ENCODE results near the gene ASGR2. TPM values are rescaled to one million over a fixed set of nuclear protein-coding genes. Genes with fewer than 3 reads are reported as not detected.

ASGR2 gene
- total and polyA plus RNA-seq, 2 of the 13 experiments (the other 11 are each of a cell fraction or from before 2014, with no cell fraction given), result 320 to 754 TPM

DNA sequence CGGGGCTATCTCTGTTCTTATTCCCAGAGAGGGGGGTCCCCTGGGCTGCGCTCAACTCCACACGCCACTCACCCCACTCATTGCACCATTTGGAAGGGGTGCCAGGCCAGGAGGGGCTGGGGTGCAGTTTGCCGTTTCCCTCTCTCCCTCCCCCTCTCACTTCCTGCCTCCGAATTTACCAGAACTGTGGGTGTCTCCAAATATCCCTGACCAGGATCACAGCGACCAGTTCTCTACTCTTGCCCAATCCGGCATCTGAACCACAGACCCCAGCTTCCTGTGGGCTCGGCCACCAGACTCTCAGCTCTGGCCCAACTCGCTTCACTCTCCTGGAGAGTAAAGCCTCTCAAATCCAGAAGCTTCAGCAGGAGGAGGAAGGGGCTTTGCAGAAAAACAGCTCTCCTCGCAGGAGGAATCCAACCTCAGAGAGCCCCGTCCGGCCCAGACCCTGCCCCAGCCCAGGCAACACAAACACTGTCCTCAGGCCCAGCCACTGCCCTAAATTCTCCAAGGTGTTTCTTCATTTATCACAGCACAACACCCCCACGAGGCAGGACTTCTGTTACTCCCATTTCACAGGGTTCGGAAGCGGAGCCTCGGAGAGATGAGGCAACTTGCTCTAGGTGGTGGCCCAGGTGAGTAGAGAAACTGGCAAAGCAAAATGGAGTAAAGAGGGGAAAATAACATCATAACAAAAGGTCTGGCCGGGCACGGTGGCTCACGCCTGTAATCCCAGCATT is 423 bp upstream of the ASGR2 start (continued):
- TF ChIP-seq, protein P1, sequence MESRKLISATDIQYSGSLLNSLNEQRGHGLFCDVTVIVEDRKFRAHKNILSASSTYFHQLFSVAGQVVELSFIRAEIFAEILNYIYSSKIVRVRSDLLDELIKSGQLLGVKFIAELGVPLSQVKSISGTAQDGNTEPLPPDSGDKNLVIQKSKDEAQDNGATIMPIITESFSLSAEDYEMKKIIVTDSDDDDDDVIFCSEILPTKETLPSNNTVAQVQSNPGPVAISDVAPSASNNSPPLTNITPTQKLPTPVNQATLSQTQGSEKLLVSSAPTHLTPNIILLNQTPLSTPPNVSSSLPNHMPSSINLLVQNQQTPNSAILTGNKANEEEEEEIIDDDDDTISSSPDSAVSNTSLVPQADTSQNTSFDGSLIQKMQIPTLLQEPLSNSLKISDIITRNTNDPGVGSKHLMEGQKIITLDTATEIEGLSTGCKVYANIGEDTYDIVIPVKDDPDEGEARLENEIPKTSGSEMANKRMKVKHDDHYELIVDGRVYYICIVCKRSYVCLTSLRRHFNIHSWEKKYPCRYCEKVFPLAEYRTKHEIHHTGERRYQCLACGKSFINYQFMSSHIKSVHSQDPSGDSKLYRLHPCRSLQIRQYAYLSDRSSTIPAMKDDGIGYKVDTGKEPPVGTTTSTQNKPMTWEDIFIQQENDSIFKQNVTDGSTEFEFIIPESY (CRISPR knock-in tag; IDR thresholded peaks at IDR 0.05), result no peak
- TF ChIP-seq PRPF4 (IDR thresholded peaks at IDR 0.05; ENCODE audit: low read depth, low read length, poor library complexity, severe bottlenecking) (no peak), AGO1 (IDR thresholded peaks at IDR 0.05; ENCODE audit: low read depth, low read length, poor library complexity, severe bottlenecking) (no peak), ZNF781 (CRISPR knock-in tag; IDR thresholded peaks at IDR 0.05; ENCODE audit: borderline replicate concordance, not compliant biosample characterization) (no peak), ZMAT3 (CRISPR knock-in tag; conservative IDR thresholded peaks at IDR 0.05) (no peak), RBM22 (optimal IDR thresholded peaks at IDR 0.05; ENCODE audit: low read length) (no peak), ZNF891 (CRISPR knock-in tag; IDR thresholded peaks at IDR 0.05) (peak; percentile 34; the same call in 1 of the 2 replicates), KDM4B (CRISPR knock-in tag; IDR thresholded peaks at IDR 0.05) (no peak), RARG (CRISPR knock-in tag; IDR thresholded peaks at IDR 0.05; ENCODE audit: low read depth) (no peak), ZNF501 (CRISPR knock-in tag; IDR thresholded peaks at IDR 0.05) (no peak; the same call in 1 of the 2 replicates), ZNF264 (CRISPR knock-in tag; IDR thresholded peaks at IDR 0.05) (peak; percentile 16), AGO2 (optimal IDR thresholded peaks at IDR 0.05; ENCODE audit: low read depth, low read length) (no peak), SETDB1 (CRISPR knock-in tag; IDR thresholded peaks at IDR 0.05; ENCODE audit: borderline replicate concordance) (no peak), SMAD1 (CRISPR knock-in tag; IDR thresholded peaks at IDR 0.05; ENCODE audit: borderline replicate concordance, low read depth) (peak; percentile 2; the same call in 1 of the 2 replicates)
- TF ChIP-seq, protein P2, sequence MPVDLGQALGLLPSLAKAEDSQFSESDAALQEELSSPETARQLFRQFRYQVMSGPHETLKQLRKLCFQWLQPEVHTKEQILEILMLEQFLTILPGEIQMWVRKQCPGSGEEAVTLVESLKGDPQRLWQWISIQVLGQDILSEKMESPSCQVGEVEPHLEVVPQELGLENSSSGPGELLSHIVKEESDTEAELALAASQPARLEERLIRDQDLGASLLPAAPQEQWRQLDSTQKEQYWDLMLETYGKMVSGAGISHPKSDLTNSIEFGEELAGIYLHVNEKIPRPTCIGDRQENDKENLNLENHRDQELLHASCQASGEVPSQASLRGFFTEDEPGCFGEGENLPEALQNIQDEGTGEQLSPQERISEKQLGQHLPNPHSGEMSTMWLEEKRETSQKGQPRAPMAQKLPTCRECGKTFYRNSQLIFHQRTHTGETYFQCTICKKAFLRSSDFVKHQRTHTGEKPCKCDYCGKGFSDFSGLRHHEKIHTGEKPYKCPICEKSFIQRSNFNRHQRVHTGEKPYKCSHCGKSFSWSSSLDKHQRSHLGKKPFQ (CRISPR knock-in tag; IDR thresholded peaks at IDR 0.05; ENCODE audit: insufficient replicate concordance), result no peak
- TF ChIP-seq, protein P3, sequence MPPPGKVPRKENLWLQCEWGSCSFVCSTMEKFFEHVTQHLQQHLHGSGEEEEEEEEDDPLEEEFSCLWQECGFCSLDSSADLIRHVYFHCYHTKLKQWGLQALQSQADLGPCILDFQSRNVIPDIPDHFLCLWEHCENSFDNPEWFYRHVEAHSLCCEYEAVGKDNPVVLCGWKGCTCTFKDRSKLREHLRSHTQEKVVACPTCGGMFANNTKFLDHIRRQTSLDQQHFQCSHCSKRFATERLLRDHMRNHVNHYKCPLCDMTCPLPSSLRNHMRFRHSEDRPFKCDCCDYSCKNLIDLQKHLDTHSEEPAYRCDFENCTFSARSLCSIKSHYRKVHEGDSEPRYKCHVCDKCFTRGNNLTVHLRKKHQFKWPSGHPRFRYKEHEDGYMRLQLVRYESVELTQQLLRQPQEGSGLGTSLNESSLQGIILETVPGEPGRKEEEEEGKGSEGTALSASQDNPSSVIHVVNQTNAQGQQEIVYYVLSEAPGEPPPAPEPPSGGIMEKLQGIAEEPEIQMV (CRISPR knock-in tag; IDR thresholded peaks at IDR 0.05; ENCODE audit: low read depth), result no peak; the same call in 1 of the 2 replicates
- TF ChIP-seq, protein P4, sequence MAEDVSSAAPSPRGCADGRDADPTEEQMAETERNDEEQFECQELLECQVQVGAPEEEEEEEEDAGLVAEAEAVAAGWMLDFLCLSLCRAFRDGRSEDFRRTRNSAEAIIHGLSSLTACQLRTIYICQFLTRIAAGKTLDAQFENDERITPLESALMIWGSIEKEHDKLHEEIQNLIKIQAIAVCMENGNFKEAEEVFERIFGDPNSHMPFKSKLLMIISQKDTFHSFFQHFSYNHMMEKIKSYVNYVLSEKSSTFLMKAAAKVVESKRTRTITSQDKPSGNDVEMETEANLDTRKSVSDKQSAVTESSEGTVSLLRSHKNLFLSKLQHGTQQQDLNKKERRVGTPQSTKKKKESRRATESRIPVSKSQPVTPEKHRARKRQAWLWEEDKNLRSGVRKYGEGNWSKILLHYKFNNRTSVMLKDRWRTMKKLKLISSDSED (CRISPR knock-in tag; IDR thresholded peaks at IDR 0.05), result no peak
- TF ChIP-seq, protein P5, sequence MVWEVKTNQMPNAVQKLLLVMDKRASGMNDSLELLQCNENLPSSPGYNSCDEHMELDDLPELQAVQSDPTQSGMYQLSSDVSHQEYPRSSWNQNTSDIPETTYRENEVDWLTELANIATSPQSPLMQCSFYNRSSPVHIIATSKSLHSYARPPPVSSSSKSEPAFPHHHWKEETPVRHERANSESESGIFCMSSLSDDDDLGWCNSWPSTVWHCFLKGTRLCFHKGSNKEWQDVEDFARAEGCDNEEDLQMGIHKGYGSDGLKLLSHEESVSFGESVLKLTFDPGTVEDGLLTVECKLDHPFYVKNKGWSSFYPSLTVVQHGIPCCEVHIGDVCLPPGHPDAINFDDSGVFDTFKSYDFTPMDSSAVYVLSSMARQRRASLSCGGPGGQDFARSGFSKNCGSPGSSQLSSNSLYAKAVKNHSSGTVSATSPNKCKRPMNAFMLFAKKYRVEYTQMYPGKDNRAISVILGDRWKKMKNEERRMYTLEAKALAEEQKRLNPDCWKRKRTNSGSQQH (CRISPR knock-in tag; IDR thresholded peaks at IDR 0.05; ENCODE audit: low read depth), result no peak
- TF ChIP-seq, protein P6, sequence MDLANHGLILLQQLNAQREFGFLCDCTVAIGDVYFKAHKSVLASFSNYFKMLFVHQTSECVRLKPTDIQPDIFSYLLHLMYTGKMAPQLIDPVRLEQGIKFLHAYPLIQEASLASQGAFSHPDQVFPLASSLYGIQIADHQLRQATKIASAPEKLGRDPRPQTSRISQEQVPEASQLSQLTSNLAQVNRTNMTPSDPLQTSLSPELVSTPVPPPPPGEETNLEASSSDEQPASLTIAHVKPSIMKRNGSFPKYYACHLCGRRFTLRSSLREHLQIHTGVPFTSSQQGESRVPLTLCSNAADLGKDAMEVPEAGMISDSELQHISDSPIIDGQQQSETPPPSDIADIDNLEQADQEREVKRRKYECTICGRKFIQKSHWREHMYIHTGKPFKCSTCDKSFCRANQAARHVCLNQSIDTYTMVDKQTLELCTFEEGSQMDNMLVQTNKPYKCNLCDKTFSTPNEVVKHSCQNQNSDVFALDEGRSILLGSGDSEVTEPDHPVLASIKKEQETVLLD (CRISPR knock-in tag; IDR thresholded peaks at IDR 0.05; ENCODE audit: low read depth), result 0 out of 2 replicates have a peak, but pooled peaks have one; percentile 12
